Stimulated activated CD4-positive, alpha-beta T cell treated with anti-CD3 and anti-CD28 coated beads, Interleukin-1b, Interleukin-23, amount 100 ng/mL, for 1 hour (primary cell): ENCODE data around the gene RASAL2.

Experiments
- DNase-seq, 2 donors: peaks; one replicate each; pipeline ENCODE4 v3.0.0-alpha.2; 2020; ENCODE audit warnings: low read depth in 2 of 2

RASAL2 gene

DNA sequence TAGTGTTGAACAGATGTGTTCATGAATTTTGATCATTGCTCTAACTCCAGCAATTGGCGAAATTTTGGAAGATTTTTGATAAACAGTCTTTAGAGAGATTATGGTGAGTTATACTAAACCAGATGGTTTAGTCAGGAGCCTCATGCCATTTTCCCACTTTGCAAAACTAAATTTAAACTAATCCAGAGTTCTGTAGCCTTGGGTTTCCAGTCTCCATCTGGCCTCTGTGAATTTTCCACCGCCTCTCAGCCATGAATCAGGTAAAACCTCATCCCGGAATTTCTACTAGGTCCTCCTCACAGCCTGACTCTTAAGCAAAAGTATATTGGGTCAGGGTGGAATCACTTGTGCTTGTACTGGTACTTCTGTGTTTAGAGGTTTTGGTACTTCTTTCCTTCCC lies 358.1 kb downstream of the RASAL2 start:
- DNase-seq = no peak

DNA sequence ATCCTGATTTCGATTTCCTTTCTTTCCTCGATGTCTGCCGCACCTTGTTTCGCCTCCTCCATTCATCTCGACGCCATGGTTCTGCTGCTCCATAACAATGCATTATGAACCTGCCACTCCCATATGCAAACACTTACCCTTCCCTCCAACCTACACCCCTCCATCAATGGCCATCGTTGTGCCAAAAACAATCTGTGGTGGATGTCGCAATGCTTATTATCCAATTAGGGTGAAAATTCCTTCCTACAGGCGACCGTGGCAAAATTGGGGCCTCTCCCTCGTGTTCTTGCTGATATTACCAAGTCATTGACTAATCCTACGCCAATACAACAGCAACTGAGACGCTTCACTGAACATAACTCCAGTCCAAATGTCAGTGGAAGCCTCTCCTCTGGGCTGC lies 362.6 kb downstream of the RASAL2 start:
- DNase-seq = no peak

DNA sequence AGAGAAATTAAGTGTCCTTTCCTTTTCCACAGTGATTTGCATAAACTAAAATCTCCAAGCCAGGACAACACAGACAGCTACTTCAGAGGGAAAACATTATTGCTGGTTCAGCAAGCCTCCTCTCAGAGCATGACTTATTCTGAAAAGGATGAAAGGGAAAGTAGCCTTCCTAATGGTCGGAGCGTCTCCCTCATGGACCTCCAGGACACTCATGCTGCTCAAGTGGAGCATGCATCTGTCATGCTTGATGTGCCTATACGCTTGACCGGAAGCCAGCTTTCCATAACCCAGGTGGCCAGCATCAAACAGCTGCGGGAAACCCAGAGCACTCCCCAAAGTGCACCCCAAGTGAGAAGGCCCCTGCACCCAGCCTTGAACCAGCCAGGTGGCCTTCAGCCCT lies 363.7 kb downstream of the RASAL2 start:
- DNase-seq = no peak

DNA sequence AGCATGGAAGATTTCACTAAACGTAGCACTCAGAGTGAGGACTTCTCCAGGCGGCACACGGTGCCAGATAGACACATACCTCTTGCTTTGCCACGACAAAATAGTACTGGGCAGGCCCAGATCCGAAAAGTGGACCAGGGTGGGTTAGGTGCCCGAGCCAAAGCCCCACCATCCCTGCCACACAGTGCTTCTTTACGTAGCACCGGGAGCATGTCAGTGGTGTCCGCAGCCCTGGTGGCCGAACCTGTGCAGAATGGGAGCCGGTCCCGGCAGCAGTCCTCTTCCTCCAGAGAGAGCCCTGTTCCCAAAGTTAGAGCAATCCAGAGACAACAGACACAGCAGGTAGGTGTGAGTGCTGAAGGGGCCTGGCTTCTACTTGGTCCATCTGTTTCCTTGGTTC lies 364.3 kb downstream of the RASAL2 start:
- no peak for DNase-seq

DNA sequence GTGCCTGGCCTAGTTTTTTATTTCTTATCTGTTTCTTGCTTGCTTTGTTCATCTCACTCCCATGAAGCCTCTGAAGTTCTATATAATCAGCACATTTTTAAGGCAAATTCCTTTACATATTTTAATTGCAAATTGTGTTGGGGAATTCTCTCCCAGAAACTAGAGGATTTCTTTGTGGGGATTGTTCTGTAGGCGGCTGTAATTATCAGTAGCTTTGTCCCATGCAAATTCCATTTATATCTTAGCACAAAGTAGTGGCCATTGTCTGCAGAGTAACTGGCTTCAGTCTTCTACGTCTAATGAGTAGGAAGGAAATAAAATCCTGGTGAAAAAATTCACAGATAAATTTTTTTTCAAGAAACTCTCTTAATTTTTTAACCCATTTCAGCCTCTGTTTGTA lies 367.2 kb downstream of the RASAL2 start:
- no peak for DNase-seq

DNA sequence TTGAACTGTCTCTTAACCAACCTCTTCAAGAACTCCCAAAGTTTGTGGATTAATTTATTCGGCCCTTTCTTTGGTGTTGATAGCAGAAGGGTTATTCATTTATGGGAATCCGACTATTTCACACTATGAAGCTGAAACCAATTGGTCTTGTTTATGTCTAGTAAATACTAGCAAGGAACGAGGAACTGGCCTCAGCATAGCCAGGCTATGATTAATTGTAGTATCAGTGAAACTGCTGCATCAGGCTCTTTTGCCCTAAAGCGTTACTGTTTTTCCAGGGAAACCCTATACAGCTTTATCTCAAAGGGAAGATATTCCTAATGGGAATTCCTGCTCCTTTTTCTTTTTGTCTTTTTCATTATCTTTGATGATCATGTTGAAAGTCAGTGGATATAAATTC lies 367.8 kb downstream of the RASAL2 start:
- DNase-seq = no peak

DNA sequence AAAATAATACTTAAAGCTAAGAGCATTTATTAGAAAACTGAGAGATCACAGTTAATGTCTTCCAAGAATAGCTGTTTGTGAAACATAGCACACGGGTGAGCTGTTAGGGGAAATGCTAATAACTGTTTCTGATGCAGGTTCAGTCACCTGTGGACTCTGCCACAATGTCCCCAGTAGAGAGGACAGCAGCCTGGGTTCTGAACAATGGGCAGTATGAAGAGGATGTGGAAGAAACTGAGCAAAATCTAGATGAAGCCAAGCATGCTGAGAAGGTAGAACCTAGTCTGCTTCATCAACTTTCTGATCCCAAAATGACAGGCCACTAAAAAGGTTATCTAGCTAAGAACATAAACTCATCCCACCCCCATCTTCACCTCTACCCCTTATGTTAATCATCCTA lies 370.2 kb downstream of the RASAL2 start:
- no peak for DNase-seq

DNA sequence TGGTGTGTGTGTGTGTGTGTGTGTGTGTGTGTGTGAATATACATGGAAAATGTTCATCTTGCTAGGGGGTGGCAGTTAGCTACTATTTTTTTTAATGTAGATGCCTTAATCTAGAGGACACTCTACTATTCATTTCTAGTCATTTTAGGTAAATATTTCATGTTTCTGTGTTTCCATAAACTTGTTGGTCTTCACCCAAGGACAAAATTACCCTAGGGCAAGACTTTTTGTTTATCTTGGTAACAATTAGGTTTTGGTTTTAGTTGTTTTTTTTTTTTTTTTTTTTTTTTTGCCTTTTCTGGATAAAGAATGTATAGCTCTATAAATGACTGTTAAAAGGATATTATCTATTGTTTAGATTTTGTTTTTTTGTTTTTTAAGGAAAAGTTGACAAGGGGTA lies 370.7 kb downstream of the RASAL2 start:
- no peak for DNase-seq

DNA sequence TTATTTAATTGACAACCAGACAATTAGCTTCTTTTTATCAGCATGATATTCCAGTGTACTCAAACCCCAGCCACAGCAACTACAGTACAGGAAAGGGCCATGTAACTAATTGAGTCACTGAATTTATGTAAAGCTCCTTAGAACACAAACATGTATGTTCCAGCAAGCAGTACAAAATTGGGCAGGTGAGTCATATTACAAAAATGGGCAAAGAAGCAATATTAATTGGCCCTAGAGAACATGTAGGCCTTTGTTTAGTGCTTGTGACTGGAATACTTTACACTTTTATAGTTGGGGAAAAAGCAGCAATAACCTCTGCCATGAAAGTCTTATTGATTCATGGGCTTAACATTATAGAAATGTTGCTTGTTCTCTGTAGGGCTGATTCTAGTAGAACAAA lies 371.1 kb downstream of the RASAL2 start:
- DNase-seq = no peak

DNA sequence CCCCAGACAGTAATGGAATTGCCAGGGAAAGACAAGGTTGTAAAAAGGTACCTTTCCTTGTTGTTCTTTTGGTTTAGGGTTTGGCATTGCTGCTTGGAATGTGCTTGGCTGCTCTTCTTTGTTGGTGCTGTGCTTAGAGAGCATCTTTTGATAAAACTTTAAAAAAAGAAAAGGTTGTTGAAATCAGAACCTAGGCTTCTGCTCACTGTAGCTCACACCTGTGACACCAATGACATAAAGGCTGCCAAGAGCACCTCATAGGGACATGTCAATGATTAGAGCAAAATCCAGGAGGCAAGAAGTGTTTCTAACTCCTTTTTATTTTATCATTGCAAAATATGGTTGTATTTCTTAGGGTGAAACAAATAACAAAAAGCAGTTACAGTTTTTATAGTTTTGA lies 373.9 kb downstream of the RASAL2 start:
- DNase-seq = no peak

DNA sequence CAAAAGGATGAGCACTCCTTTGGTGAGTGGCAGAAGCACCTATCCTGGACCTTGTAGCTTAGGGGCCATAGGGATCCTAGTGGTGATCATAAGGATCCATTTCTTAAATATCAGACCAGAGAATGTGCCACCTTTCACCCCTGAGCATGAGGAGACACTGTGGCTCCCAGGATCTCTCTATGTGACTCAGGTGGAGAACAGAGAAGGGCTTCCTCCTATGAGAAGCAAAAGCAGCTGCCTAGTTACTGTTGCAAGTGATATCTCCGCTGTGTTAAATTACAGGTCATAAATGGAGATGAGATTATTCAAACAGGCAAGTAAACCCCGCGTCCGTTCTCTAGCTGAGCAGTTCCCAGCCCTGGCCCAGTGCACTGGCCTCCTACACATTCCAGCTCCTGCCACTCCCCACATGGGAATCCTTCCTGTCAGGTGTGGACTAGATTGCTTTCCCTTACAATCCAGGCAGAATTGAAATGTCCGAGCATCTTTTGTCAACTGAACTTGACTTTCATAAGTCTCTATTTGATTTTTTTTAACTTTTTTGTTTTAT lies 376.6 kb downstream of the RASAL2 start:
- DNase-seq = no peak

DNA sequence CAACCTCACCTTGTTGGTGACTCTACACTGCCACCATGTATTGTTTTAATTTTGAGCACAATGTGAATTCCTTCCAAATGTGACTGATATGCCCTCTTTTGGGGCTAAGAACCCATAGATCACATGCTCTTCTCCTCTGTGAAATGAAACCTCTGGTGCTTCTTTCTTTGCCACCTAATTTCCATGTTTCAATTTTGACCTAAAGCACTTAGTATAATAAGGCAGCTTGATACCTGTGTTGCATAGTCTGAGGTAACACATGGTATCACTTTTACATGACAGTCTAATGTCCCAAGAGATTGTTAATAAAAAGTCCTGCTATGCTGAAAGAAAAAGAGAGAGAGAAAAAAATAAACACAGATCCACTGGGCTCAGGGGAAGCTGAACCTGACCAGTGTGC lies 378.6 kb downstream of the RASAL2 start:
- DNase-seq = no peak

DNA sequence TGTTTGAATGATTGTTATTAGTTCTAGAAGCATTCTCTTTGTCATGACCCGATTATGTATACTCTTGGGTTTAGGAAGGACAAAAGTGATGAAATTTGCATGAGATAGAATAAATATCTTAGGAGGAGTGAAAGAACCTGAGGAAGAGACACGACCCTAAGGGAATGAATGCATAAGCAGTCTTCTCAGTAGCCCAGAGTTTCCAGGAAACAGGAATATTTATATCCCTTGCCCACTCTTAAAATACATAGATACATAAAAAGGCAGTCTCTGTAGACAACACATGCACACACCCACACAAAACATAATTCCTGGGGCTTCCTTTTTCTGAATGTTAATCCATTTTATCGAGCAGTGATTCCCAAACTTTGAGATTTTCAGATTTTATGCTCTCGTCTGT lies 383.5 kb downstream of the RASAL2 start:
- DNase-seq = no peak

DNA sequence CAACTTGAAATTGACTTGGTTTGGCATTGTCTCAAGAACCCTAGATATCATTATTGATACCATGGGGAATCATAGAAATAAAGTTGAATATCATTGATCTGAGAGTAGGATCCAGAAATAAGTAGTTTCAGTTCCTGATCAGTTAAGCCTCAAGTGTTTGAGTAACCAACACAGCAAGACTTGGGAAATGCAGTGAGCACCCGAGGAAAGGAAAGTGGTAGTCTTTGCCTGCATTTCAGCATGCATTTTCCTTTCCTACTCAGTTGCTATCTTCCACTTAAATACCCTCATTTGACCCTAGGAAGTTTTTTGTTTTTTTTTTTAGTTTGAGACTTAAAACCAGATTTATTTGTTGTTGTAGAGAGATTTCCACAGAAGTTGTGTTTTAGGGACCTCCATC lies 383.9 kb downstream of the RASAL2 start:
- DNase-seq = no peak

DNA sequence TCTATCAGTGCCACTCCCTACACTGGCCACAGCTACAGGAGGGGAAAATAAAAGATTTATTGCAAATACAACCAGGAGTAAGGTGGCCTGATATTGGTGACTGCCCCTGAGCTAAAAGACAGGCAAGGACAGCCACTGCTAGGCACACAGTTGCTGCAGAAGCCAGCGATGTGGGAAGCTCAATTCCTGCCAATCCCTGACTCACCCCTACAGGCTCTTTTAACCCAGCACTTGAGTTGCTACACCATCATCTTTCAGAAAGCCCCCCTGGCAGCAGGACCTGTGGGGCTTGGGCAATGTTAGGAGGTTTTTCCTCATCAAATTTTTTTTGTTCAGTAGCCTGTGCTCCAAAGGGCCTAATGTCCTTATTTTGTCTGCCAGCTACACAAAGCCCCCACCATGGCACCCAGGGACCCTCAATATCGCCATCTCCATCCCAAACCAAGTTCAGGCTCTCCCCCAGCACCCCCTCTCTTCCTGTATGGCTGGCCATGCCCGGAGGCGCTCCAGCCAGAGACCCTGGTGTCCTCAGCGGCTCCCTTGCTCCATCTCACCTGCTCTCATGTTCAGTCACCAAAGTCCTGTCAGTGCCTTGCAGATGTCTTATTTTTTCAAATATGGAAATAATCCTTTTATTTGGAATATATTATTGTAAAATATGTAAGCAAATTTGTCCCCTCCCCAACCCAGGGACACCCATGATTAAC lies 389.5 kb downstream of the RASAL2 start:
- no peak for DNase-seq

DNA sequence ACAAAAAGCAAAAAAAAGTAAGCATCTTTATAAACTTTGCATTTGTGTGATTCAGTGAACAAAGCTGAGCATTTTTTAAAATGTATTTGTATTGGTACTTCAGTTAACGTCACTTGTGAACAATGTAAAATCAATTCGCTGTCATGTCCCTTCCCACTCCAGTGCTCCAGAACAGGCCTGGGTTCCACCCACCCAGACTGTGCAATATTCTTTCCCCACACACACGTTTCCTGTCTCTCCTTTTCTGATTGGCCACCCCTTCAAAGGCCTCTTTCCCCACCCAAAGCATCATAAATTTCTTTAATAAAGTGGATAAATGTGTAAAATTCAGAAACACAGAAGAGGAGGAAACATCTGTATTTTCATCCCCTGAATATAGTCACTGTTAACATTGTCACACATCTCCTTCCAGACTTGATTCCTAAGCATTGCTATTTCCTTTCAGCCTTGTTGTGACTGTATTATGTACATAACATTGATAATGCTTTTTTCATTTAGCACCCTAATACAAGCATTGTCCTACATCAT lies 390.9 kb downstream of the RASAL2 start:
- no peak for DNase-seq

DNA sequence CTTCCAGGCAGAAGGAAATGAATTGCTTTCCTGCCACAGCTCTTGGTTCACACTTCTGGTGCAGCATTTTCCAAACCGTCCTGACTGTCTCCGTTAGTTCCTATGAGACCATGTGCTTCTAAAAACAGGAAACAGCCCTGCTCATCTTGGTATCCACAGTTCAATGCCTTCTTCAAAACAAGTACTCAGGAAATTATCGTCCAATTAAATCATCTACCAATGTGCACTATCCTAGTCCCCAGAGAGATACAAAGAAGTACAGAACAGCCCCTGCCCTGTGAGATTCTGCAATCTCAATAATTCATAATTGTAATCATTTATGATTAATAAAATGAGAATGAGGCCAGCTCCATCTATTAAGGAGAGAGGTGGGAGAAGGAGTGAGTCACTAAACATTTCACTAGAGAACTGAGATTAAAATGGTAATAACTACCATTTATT lies 391.7 kb downstream of the RASAL2 start:
- DNase-seq = no peak

DNA sequence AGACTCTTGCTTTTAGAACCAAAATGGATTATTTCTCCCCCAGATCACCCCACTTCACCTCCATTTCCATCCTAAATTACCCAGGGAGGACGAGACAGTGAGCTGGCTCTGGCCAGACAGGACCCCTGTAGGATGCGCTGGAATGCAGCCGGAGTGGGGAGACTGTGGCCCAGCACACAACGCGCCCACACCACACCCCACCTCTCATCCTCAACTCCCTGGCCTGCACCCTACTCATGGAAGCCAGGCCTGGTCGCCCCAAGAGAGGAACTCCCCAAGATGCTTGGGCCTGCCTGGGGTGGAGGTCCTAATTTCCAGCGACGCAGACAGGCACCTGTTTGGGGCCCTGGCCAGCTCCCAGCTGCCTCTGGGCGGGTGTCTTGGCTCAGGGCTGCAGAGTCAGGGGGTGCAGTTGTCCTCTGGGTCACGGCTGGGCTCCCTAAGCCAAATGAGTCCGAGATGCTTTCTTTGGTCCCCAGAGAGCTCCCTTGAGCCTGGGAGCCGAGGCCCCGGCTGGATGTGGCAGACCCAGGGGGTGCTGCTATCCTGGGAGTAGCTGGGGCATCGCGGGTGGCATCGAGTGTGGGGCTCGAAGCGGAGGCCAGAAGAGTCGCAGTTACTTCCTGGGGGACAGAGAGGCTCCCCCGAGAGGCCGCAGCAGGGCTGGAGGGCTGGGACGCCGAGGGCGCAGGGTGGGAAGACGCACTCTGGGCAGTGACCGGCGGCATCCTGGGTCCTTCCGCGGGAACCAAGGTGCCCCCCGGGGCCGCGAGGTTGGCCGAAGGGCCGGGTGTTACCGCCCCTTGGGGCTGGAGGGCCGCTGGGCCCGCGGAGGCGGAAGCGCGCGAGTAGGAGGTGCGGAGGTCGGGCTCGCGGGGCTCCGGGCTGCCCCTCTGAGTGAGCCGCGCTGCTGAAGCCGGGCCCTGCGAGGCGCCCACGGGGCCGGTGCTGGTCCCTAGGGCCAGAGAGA lies 392.5 kb downstream of the RASAL2 start:
- no peak for DNase-seq

DNA sequence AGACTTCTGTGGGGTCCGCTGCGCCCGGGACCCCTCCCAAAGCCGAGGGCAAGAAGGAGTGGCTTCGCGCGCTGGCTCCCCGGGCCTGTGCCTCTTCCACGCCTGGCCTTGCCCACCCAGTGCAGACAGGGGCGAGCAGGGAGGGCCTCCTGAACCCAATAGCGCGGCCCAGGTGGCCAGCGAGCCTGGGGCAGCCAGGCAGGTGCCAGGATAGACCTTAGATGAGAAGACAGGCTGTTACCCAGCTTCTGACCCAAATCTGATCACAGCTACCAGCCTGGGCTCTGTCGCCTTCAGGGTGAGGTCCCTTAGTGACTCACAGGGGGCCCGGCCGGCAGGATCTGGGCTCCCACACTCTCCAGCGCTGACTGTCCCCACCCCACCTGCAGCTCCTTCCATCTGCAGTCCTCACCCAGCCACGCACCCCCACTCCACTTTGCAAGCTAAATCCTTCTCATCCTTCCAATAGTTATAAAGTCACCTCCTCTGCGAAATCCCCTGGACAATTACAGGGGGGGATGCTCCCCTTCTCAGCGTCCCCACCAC lies 393.2 kb downstream of the RASAL2 start:
- no peak for DNase-seq

DNA sequence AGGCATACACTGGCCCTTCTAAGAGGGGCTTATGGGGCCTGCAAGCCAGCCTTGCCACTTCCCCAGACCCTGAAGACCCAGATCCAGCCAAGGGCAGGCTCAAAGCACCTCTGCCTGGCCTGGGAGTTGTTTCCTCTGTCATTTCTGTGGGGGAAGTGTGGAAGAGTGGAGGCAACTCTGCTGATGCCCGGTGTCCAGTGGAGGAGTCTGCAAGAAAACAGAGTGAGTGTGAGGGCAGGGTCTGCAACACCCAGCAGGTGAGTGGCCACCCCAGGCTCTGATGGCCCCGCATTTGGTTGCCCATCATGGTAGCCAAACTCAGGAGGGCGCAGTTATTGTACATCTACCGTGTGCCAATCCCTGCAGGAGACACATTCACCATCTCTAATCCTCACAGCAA lies 394.5 kb downstream of the RASAL2 start:
- DNase-seq = no peak

DNA sequence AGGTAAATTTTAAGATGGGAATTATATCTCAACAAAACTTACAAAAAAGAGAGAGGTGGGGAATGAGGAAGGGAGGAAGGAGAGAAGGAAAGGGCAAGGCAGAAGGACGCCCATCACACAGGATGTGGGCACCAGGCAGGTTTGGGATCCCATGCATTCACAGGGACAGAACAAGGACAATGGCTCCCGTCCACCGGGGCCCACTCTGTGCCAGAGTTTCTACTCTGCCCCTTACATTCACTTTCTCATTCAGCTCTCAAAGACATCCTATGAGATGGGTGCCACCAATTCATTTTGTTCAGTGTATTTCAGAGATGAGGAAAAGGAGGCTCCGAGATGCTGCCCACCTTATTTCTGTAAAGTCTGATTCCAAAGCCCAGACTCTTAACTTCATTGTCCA lies 395.5 kb downstream of the RASAL2 start:
- DNase-seq = no peak

DNA sequence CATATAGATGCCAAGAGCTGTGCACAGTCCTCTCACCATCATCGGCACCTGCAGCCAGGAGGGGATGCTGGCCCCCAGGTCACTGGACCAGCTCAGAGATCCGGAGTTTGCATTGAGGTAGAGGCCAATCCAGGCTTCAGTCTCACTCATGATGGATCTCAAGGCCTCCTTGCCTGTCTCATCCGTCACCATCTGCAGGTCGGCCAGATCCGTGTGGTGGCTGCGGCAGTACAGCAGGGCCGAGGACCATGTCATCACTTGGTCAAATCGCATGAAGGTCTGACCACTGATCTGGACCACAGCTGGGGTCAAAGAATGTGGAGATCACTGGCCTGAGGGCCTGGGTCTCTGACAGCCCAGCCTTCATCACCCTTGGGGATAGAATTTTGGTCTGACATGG lies 396.2 kb downstream of the RASAL2 start:
- no peak for DNase-seq
